Prostate gland (tissue), 2 donors: ENCODE results near the gene DMXL2. TPM values are rescaled to one million over a fixed set of nuclear protein-coding genes. Genes with fewer than 3 reads are reported as not detected.
"Not testable (repeated sequence)": the region's sequence is repeated elsewhere in the genome, so short reads cannot be mapped to it uniquely, and the experiment has no call there.

Experiments used
- DNase-seq: peaks from one replicate; pipeline ENCODE4 v3.0.0-alpha.2; 2019; ENCODE audit warnings: low spot score
- H3K27ac ChIP-seq, 2 donors: fragments of 200-600 bp; sonication (generic); 2 replicates each; pipeline ENCODE4 v1.5.1; 2017 to 2019
- H3K27me3 ChIP-seq: fragments of 200-600 bp; sonication (generic); replicated peaks from 2 replicates; pipeline ENCODE4 v1.5.1; 2019; ENCODE audit not compliant: insufficient read depth
- H3K36me3 ChIP-seq, 2 donors: fragments of 200-600 bp; sonication (generic); 1 replicate in 1 of 2; 2 replicates in 1 of 2; pipeline versions ENCODE4 v1.5.1 to v1.8.1; 2017 to 2019
- H3K4me1 ChIP-seq: fragments of 200-600 bp; sonication (generic); replicated peaks from 2 replicates; pipeline ENCODE4 v1.5.1; 2019
- H3K4me3 ChIP-seq, 2 donors: fragments of 200-600 bp; sonication (generic); 2 replicates each; pipeline ENCODE4 v1.5.1; 2017 to 2019
- H3K9me3 ChIP-seq: fragments of 200-600 bp; sonication (generic); 2 replicates; pipeline ENCODE4 v1.5.1; 2017
- POLR2A ChIP-seq: fragments of 450-650 bp; IDR thresholded peaks from one replicate; pipeline ENCODE4 v1.6.1; 2016; ENCODE audit warnings: antibody characterized with exemption, mild to moderate bottlenecking
- POLR2AphosphoS5 ChIP-seq: sonication (generic); formaldehyde crosslinking; IDR thresholded peaks from one replicate; pipeline ENCODE4 v1.6.1; 2017; ENCODE audit warnings: antibody characterized with exemption
- WGBS: methylation state at CpG from one replicate; pipeline ENCODE4 v1.1.5; 2018; 5-methylcytosine and 5-hydroxymethylcytosine counted together
- intact Hi-C: fragments of 100-400 bp; cut with DNase I; formaldehyde crosslinking; loops from one replicate; pipeline ENCODE4 v1.14.2; 2022
- total RNA-seq, 2 donors: library from RNA; depleted of rRNA; stranded (reverse); fragments of >200 nt; gene quantifications; one replicate each; pipeline ENCODE4 v1.1.0, GENCODE V29; 2016
- TF ChIP-seq, protein P1 (sequence below), 4 experiments: fragments of 200-600 bp in 2 of 4; fragments of 450-650 bp in 2 of 4; sonication (generic) in 2 of 4; IDR thresholded peaks; 1 replicate in 3 of 4; 2 replicates in 1 of 4; pipeline ENCODE4 v1.5.1; 2016 to 2019; ENCODE audit warnings: antibody characterized with exemption in 4 of 4, mild to moderate bottlenecking in 2 of 4, moderate library complexity in 2 of 4

Gene DMXL2
- total RNA-seq, 2 donors from 2014 or later, result 12.2 to 35.3 TPM

DNA sequence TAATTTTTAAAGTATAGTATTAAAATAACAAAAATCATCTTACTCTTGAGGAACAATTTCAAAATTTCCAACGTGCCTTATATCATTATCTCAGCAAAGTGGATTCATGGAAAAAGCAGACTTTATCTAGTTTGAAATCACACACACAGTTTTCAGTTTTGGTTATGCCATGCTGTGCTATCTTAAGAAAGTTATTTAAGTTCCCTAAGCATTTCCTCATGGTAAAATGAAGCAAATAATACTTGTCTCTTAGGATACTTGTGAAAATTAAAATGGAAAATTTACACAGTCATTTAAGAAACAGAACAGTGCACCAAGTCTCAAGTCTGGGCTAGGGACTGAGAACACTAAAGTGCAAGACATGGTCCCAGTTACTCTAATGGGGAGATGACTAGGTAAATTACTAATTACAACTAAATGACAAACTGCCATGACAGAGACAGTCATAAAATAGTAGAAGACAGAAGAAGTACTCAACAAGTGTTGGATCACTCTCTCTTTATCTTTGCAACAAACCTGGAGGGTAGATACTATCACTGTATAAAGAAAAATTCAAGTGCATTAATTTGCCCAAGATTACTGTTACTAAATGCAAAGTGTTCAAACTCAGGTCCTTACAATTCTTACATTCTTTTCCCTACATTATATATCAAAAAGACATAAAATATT, 44.8 kb downstream of the DMXL2 start:
- no peak for DNase-seq
- intact Hi-C loops, result no loop called here
- no peak overlapping the region for H3K27ac ChIP-seq

DNA sequence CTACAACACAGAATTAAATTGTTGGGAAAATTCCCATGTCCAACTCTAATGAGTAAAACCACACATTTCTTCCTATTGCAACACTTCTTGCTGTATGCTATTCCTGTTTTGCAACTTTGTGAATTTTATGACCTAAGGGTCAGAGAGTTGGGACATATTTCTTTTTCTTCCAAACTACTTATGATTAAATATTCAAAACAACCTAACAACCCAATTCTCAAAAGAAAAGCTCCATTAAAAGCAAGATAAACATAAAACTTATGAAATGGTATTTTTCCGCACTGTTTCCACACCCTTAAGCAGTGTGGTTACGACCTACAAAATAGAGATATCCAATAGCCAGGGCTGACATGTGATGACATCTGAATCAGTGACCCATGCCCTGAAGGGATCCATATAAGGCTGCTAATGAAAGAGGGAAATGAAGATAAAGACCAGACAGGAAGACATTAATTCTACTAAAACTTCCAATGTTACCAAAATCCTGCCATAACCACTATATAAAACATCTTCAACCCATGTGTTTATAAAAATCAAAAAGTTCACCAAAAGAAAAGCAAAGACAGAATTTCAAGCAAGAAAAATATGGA, 45.6 kb downstream of the DMXL2 start:
- Histone ChIP-seq H3K36me3 (no peaks in the 10 kb centered on the region), H3K4me3 (no peak overlapping the region), H3K4me1 (no peaks in the 10 kb centered on the region), H3K27ac (no peak overlapping the region), H3K27me3 (no peaks in the 10 kb centered on the region), H3K9me3 (no peaks in the 10 kb centered on the region)
- intact Hi-C loops, result no loop called here
- 82% methylated on average over 2 of the region's 2 CpGs for WGBS
- DNase-seq, result no peak
- TF ChIP-seq POLR2AphosphoS5 (no peak), POLR2A (no peak)
- TF ChIP-seq, protein P1, sequence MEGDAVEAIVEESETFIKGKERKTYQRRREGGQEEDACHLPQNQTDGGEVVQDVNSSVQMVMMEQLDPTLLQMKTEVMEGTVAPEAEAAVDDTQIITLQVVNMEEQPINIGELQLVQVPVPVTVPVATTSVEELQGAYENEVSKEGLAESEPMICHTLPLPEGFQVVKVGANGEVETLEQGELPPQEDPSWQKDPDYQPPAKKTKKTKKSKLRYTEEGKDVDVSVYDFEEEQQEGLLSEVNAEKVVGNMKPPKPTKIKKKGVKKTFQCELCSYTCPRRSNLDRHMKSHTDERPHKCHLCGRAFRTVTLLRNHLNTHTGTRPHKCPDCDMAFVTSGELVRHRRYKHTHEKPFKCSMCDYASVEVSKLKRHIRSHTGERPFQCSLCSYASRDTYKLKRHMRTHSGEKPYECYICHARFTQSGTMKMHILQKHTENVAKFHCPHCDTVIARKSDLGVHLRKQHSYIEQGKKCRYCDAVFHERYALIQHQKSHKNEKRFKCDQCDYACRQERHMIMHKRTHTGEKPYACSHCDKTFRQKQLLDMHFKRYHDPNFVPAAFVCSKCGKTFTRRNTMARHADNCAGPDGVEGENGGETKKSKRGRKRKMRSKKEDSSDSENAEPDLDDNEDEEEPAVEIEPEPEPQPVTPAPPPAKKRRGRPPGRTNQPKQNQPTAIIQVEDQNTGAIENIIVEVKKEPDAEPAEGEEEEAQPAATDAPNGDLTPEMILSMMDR (IDR thresholded peaks at IDR 0.05), result no peak

More for the DNA sequence above, 44.8 kb downstream of the DMXL2 start:
- Histone ChIP-seq H3K36me3 (no peaks in the 10 kb centered on the region), H3K4me3 (no peak overlapping the region), H3K4me1 (no peaks in the 10 kb centered on the region), H3K9me3 (no peaks in the 10 kb centered on the region), H3K27me3 (no peaks in the 10 kb centered on the region)
- WGBS, result 69% methylated on average over 1 of the region's 1 CpG
- no peak for TF ChIP-seq POLR2AphosphoS5
- TF ChIP-seq POLR2A, result no peak
- TF ChIP-seq, protein P1 (IDR thresholded peaks at IDR 0.05), result no peak

DNA sequence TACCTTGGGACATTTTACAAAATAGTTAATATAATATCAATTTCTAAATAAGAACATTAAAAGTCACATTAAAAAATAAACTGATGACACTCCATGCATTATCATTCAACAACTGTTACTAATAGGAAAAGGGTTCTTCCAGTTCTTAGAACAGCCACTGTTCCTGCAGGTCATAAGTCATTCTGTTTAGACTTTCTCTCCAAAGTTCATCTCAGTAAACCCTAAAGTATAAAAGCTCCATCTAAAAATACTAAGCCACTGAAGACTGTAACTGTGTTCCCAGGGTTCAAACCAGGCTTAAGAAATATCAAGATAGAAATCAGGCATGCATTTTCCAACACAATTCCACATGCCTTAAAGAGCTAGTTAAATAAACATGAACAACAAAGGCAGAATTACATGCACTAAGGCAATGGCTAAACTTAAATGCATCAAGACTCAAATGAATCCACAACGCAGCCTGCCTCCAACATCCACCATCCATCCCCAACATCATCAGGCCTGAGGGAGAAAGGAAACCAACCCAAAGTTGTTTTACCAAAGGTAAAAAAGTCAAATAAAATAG, 46.2 kb downstream of the DMXL2 start:
- DNase-seq, result no peak
- Histone ChIP-seq H3K4me3 (no peak overlapping the region), H3K4me1 (no peaks in the 10 kb centered on the region), H3K27ac (no peak overlapping the region), H3K27me3 (no peaks in the 10 kb centered on the region), H3K9me3 (no peaks in the 10 kb centered on the region), H3K36me3 (no peaks in the 10 kb centered on the region)
- no peak for TF ChIP-seq POLR2A
- TF ChIP-seq, protein P1 (IDR thresholded peaks at IDR 0.05), result no peak
- no peak for TF ChIP-seq POLR2AphosphoS5
- intact Hi-C loops, result no loop called here
- WGBS, result 93% methylated on average over 1 of the region's 1 CpG

DNA sequence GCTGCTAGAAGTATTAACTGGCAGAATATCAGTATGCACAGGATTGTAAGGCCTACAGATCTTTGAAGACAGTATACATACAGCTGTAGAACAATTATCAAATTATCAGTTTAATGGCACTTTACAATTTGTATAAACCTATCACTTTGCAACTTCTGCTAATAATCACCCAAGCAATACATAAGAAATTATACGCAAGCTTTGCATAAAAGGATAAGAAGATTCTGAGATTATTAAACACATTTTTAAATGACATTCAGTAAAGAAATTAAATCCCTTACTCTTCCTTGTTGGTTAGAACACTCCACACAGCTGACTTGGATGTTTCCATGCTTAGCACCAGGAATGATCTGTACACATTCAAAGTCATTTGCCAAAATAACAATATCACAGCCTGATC, 46.8 kb downstream of the DMXL2 start:
- Histone ChIP-seq H3K27ac (no peak overlapping the region), H3K4me3 (no peak overlapping the region), H3K36me3 (no peaks in the 10 kb centered on the region), H3K9me3 (no peaks in the 10 kb centered on the region), H3K4me1 (no peaks in the 10 kb centered on the region), H3K27me3 (no peaks in the 10 kb centered on the region)
- DNase-seq, result no peak
- WGBS, result 100% methylated on average over 1 of the region's 1 CpG
- TF ChIP-seq POLR2AphosphoS5 (no peak), POLR2A (no peak)
- TF ChIP-seq, protein P1 (IDR thresholded peaks at IDR 0.05), result no peak
- intact Hi-C loops, result no loop called here

- DNase-seq, H3K4me1 ChIP-seq, H3K27me3 ChIP-seq, H3K36me3 ChIP-seq, H3K27ac ChIP-seq, H3K9me3 ChIP-seq, H3K4me3 ChIP-seq, intact Hi-C loops: not testable (repeated sequence)
- WGBS, result 94% methylated on average over 2 of the region's 2 CpGs
These were observed 49.2 kb downstream of the DMXL2 start for GRCh38 chr15:51573352-51573751.

- H3K36me3 ChIP-seq, DNase-seq, H3K27ac ChIP-seq, intact Hi-C loops, H3K9me3 ChIP-seq, H3K27me3 ChIP-seq, H3K4me3 ChIP-seq, H3K4me1 ChIP-seq: not testable (repeated sequence)
- WGBS, result 63% methylated on average over 18 of the region's 18 CpGs
These were observed 53.4 kb downstream of the DMXL2 start for GRCh38 chr15:51568939-51569784.
